Frontal cortex (tissue), 1 donor: ENCODE data around the gene RPL39. TPM values are rescaled to one million over a fixed set of nuclear protein-coding genes. Genes with fewer than 3 reads are reported as not detected.

Experiments used
- small RNA-seq: library from RNA; depleted of rRNA; stranded (forward); fragments of <200 nt; gene quantifications from one replicate; pipeline ENCODE3, GENCODE V24; 2014
- total RNA-seq: library from RNA; depleted of rRNA; stranded (reverse); fragments of >200 nt; gene quantifications from one replicate; pipeline ENCODE4 v1.2.3, GENCODE V29; 2014

RPL39 gene
- total RNA-seq, 1 donor from 2014 or later: 3,561 TPM

Small RNA genes within 50 kb of the gene (small RNA-seq; reads per million reads assigned to genes)
- gene SNORA69: not detected

Other genes with a start within 250 kb of the RPL39 start
- gene STEEP1, start 226.2 kb downstream of the RPL39 start, total RNA-seq: 35.1 TPM
- gene UBE2A, start 217.1 kb downstream of the RPL39 start, total RNA-seq: 22.4 TPM
- gene NKRF, start 185.2 kb downstream of the RPL39 start, total RNA-seq: 15.1 TPM
- gene SEPTIN6, start 98.5 kb downstream of the RPL39 start, total RNA-seq: 69.3 TPM
- gene SOWAHD, start 33.0 kb downstream of the RPL39 start, total RNA-seq: 0.82 TPM
- gene UPF3B, start 61.3 kb upstream of the RPL39 start, total RNA-seq: 3.7 TPM
- gene RNF113A, start 80.1 kb upstream of the RPL39 start, total RNA-seq: 17.5 TPM
- gene NDUFA1, start 80.2 kb upstream of the RPL39 start, total RNA-seq: 46.9 TPM
- not detected for gene AKAP14, start 104.3 kb upstream of the RPL39 start, total RNA-seq
- 8.6 TPM for gene NKAP, start 152.1 kb upstream of the RPL39 start, total RNA-seq